DOHH2 (cell line): ENCODE results near the gene SCTR.

Source experiments
- H3F3A ChIP-seq: fragments of 200-600 bp; sonication (generic), shearing (Covaris generic); 2 replicates; pipeline ENCODE4 v1.6.0; 2016; ENCODE audit warnings: antibody characterized with exemption, mild to moderate bottlenecking; ENCODE audit not compliant: control insufficient read depth, insufficient read depth
- H3K27ac ChIP-seq: fragments of 200-600 bp; sonication (generic); 2 replicates; pipeline ENCODE4 v1.5.1; 2014; ENCODE audit warnings: low read depth, mild to moderate bottlenecking, low read length, moderate library complexity
- H3K27me3 ChIP-seq: fragments of 200-600 bp; sonication (generic); 2 replicates; pipeline ENCODE4 v1.6.1; 2014; ENCODE audit warnings: mild to moderate bottlenecking, low read length, mixed read lengths; ENCODE audit not compliant: control insufficient read depth
- H3K36me3 ChIP-seq: fragments of 200-600 bp; sonication (generic); 2 replicates; pipeline ENCODE4 v1.6.1; 2014; ENCODE audit warnings: mild to moderate bottlenecking, low read length, moderate library complexity, mixed read lengths; ENCODE audit not compliant: control insufficient read depth
- H3K4me1 ChIP-seq: fragments of 200-600 bp; sonication (generic); 2 replicates; pipeline ENCODE4 v1.6.1; 2014; ENCODE audit warnings: mild to moderate bottlenecking, low read length, mixed read lengths; ENCODE audit not compliant: control insufficient read depth
- H3K4me2 ChIP-seq: fragments of 200-600 bp; sonication (generic); 2 replicates; pipeline ENCODE4 v1.6.0; 2014; ENCODE audit warnings: mild to moderate bottlenecking, low read length, moderate library complexity
- H3K4me3 ChIP-seq: fragments of 200-600 bp; sonication (generic); 2 replicates; pipeline ENCODE4 v1.5.1; 2014; ENCODE audit warnings: mild to moderate bottlenecking, low read length, mixed read lengths
- H3K79me2 ChIP-seq: fragments of 200-600 bp; sonication (generic); 2 replicates; pipeline ENCODE4 v1.6.1; 2014; ENCODE audit warnings: mild to moderate bottlenecking, low read length, mixed read lengths; ENCODE audit not compliant: control insufficient read depth
- H3K9me2 ChIP-seq: fragments of 200-600 bp; sonication (generic); replicated peaks from 2 replicates; pipeline ENCODE4 v1.6.1; 2014; ENCODE audit warnings: mild to moderate bottlenecking, low read length, mixed read lengths; ENCODE audit not compliant: control insufficient read depth
- H3K9me3 ChIP-seq: fragments of 200-600 bp; sonication (generic); 2 replicates; pipeline ENCODE4 v1.6.1; 2014; ENCODE audit warnings: antibody characterized with exemption, low read length, mixed read lengths; ENCODE audit not compliant: control insufficient read depth, insufficient read depth
- H4K20me1 ChIP-seq: fragments of 200-600 bp; sonication (generic); 2 replicates; pipeline ENCODE4 v1.6.0; 2014; ENCODE audit warnings: low read depth, mild to moderate bottlenecking, antibody characterized with exemption, low read length, moderate library complexity; ENCODE audit not compliant: control insufficient read depth, insufficient read depth
- CTCF ChIP-seq: fragments of 200-600 bp; sonication (generic); IDR thresholded peaks from one replicate; pipeline ENCODE4 v1.5.1; 2014; ENCODE audit warnings: antibody characterized with exemption, mild to moderate bottlenecking, low read depth, low read length; ENCODE audit not compliant: poor library complexity, severe bottlenecking
- EZH2phosphoT487 ChIP-seq: fragments of 200-600 bp; sonication (generic); IDR thresholded peaks from 2 replicates; pipeline ENCODE4 v1.6.1; 2017; ENCODE audit warnings: borderline replicate concordance, mild to moderate bottlenecking, antibody characterized with exemption, low read length, moderate library complexity, mixed read lengths

Gene SCTR

GRCh38 chr2:119546447-119546767, 22.1 kb upstream of the SCTR start:
- no peaks in the 10 kb centered on the region for H3K9me3 ChIP-seq
- no peak overlapping the region for H3K4me3 ChIP-seq
- H3K36me3 ChIP-seq = no peaks in the 10 kb centered on the region
- no peaks in the 10 kb centered on the region for H3F3A ChIP-seq
- no peaks in the 10 kb centered on the region for H4K20me1 ChIP-seq
- no peaks in the 10 kb centered on the region for H3K79me2 ChIP-seq
- H3K27ac ChIP-seq = no peak overlapping the region
- H3K9me2 ChIP-seq = no peaks in the 10 kb centered on the region
- H3K4me2 ChIP-seq = no peak overlapping the region
- no peak for TF ChIP-seq CTCF
- TF ChIP-seq EZH2phosphoT487 = no peak
- H3K27me3 ChIP-seq = peaks cover 9% of the 10 kb centered on the region
- H3K4me1 ChIP-seq = no peaks in the 10 kb centered on the region

GRCh38 chr2:119545754-119546446, 21.6 kb upstream of the SCTR start:
- Histone ChIP-seq H3K27ac (no peak overlapping the region), H3K4me2 (no peak overlapping the region), H3K79me2 (no peaks in the 10 kb centered on the region), H3F3A (no peaks in the 10 kb centered on the region), H3K36me3 (no peaks in the 10 kb centered on the region), H4K20me1 (no peaks in the 10 kb centered on the region), H3K27me3 (peaks cover 7% of the 10 kb centered on the region), H3K4me3 (no peak overlapping the region), H3K9me2 (no peaks in the 10 kb centered on the region), H3K9me3 (no peaks in the 10 kb centered on the region), H3K4me1 (no peaks in the 10 kb centered on the region)
- TF ChIP-seq EZH2phosphoT487 (no peak), CTCF (no peak)

- Histone ChIP-seq H3K9me2 (no peaks in the 10 kb centered on the region), H3K36me3 (no peaks in the 10 kb centered on the region)
Observed at GRCh38 chr2:119544939-119545475, 20.7 kb upstream of the SCTR start.

More at GRCh38 chr2:119544939-119545475, 20.7 kb upstream of the SCTR start:
- Histone ChIP-seq H3K9me3 (no peaks in the 10 kb centered on the region), H3K4me1 (no peaks in the 10 kb centered on the region), H4K20me1 (no peaks in the 10 kb centered on the region), H3K4me2 (no peak overlapping the region), H3F3A (no peaks in the 10 kb centered on the region), H3K79me2 (no peaks in the 10 kb centered on the region), H3K27me3 (peaks cover 5% of the 10 kb centered on the region), H3K27ac (no peak overlapping the region), H3K4me3 (no peak overlapping the region)
- TF ChIP-seq CTCF = no peak
- TF ChIP-seq EZH2phosphoT487 = no peak
